Activated CD4-positive, alpha-beta T cell treated with anti-CD3 and anti-CD28 coated beads, Interleukin-2, amount 10 ng/mL, durations not matched to agents 7 days and 5 days (primary cell): Measurements from ENCODE around the gene SIDT1. TPM values are rescaled to one million over a fixed set of nuclear protein-coding genes. Genes with fewer than 3 reads are reported as not detected.

Experiments
- CTCF ChIA-PET: fragments of 350-600 bp; sonication (Branson Sonifier 250); formaldehyde crosslinking; loops from one replicate; lab custom pipeline; 2021; ENCODE audit warnings: antibody characterized with exemption; lab: Charles Lee
- POLR2A ChIA-PET: fragments of 350-600 bp; sonication (Branson Sonifier 250); formaldehyde crosslinking; loops from one replicate; lab custom pipeline; 2021; ENCODE audit warnings: antibody characterized with exemption; lab: Charles Lee
- DNase-seq: peaks from one replicate; pipeline ENCODE4 v3.0.0-alpha.2; 2020
- H3K27ac Mint-ChIP-seq: one replicate; pipeline ENCODE4 v1.8.0; 2021; ENCODE audit warnings: mild to moderate bottlenecking, moderate library complexity, mixed read lengths
- H3K27me3 Mint-ChIP-seq: one replicate; pipeline ENCODE4 v1.8.0; 2021; ENCODE audit warnings: mixed read lengths
- H3K36me3 Mint-ChIP-seq: one replicate; pipeline ENCODE4 v1.8.0; 2021; ENCODE audit warnings: low read depth, mixed read lengths
- H3K4me1 Mint-ChIP-seq: one replicate; pipeline ENCODE4 v1.8.0; 2021; ENCODE audit warnings: mixed read lengths
- H3K4me3 Mint-ChIP-seq: one replicate; pipeline ENCODE4 v1.8.0; 2021; ENCODE audit warnings: mild to moderate bottlenecking, moderate library complexity, mixed read lengths
- H3K9me3 Mint-ChIP-seq: one replicate; pipeline ENCODE4 v1.8.0; 2021; ENCODE audit warnings: mixed read lengths
- microRNA-seq: library from miRNA; unstranded; fragments of <30 nt; microRNA quantifications from one replicate; pipeline ENCODE4 v1.2.0, GENCODE V29; 2021; ENCODE audit warnings: borderline microRNAs expressed, borderline replicate concordance
- total RNA-seq, 2 experiments: library from RNA; stranded (reverse); gene quantifications; one replicate each; pipeline ENCODE4 v1.2.3, GENCODE V29; 2021

Gene SIDT1
- total RNA-seq, 2 experiments from 2014 or later = 31.6 TPM

DNA sequence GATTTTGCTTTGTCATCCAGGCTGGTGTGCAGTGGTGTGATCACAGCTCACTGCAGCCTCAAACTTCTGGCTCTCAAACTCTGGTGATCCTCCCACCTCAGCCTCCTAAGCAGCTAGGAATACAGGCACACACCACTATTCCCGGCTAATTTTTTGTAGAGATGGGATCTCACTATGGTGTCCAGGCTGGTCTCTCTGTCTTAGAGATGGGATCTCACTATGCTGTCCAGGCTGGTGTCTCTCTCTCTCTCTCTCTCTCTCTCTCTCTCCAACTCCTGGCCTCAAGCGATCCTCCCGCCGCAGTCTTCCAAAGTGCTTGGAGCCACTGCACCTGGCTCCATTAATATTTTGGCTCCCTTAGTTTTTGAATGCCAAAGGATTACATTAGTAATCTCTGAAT is 146.4 kb downstream of the SIDT1 start:
- ChIA-PET CTCF (no interaction called here), POLR2A (no interaction called here)
- Mint-ChIP-seq H3K36me3 (peaks cover 19% of the 10 kb centered on the region), H3K4me1 (no peaks in the 10 kb centered on the region), H3K27ac (no peak overlapping the region), H3K4me3 (no peak overlapping the region), H3K9me3 (peaks cover 1% of the 10 kb centered on the region), H3K27me3 (no peaks in the 10 kb centered on the region)
- DNase-seq = no peak

Small RNA genes lying within 50 kb of the gene (microRNA-seq; reads per million reads assigned to microRNA genes)
- 4.2 reads per million, percentile 23 among the genes with 10 or more reads in this experiment for gene MIR4446

Other genes with a start within 250 kb of the SIDT1 start
- 10 to 100 TPM in 1 of 2 experiments, 1 to 10 TPM in 1; 6.9 to 10.3 TPM for gene CFAP44, start 91.1 kb upstream of the SIDT1 start, total RNA-seq
- gene SPICE1, start 17.4 kb upstream of the SIDT1 start, total RNA-seq = 10 to 100 TPM; 15.8 to 16.0 TPM
- 10 to 100 TPM; 18.3 to 20.4 TPM for gene USF3, start 164.1 kb downstream of the SIDT1 start, total RNA-seq
- 10 to 100 TPM; 91.4 to 95.2 TPM for gene NAA50, start 213.7 kb downstream of the SIDT1 start, total RNA-seq
- gene ATP6V1A, start 214.5 kb downstream of the SIDT1 start, total RNA-seq = 10 to 100 TPM; 40.7 to 41.7 TPM